Mesenchymal stem cell (in vitro differentiated cells and primary cell): ENCODE measurements around the gene SFRP5.

ENCODE experiments used
- DNase-seq: peaks from one replicate; pipeline ENCODE4 v3.0.0-alpha.2; 2013
- H2AFZ ChIP-seq: one replicate; pipeline ENCODE4 v1.6.1; 2013; ENCODE audit warnings: low read depth, mild to moderate bottlenecking, control low read depth, inconsistent platforms, low read length, moderate library complexity
- H2AK5ac ChIP-seq: 2 replicates; pipeline ENCODE4 v1.6.1; 2013; ENCODE audit warnings: low read length, moderate library complexity, mild to moderate bottlenecking, inconsistent platforms; ENCODE audit not compliant: severe bottlenecking
- H2BK120ac ChIP-seq: one replicate; pipeline ENCODE4 v1.6.1; 2013; ENCODE audit warnings: low read depth, mild to moderate bottlenecking, inconsistent platforms, low read length, moderate library complexity
- H2BK12ac ChIP-seq, 2 experiments: one replicate each; pipeline ENCODE4 v1.6.1; 2013; ENCODE audit warnings: inconsistent platforms in 2 of 2, low read length in 2 of 2, mild to moderate bottlenecking in 2 of 2, moderate library complexity in 2 of 2, control low read depth in 1 of 2
- H2BK15ac ChIP-seq: one replicate; pipeline ENCODE4 v1.6.1; 2013; ENCODE audit warnings: mild to moderate bottlenecking, low read depth, inconsistent platforms; ENCODE audit not compliant: poor library complexity, severe bottlenecking
- H2BK5ac ChIP-seq: 2 replicates; pipeline ENCODE4 v1.6.1; 2013; ENCODE audit warnings: low read depth, mild to moderate bottlenecking, low read length, control low read depth, inconsistent platforms; ENCODE audit not compliant: poor library complexity, severe bottlenecking
- H3K14ac ChIP-seq, 2 experiments: one replicate each; pipeline ENCODE4 v1.6.1; 2013; ENCODE audit warnings: inconsistent platforms in 2 of 2, low read length in 2 of 2, control low read depth in 1 of 2, mild to moderate bottlenecking in 1 of 2, moderate library complexity in 1 of 2
- H3K18ac ChIP-seq, 2 experiments: one replicate each; pipeline ENCODE4 v1.6.1; 2013; ENCODE audit warnings: inconsistent platforms in 2 of 2, low read length in 2 of 2, control low read depth in 1 of 2, low read depth in 1 of 2, mild to moderate bottlenecking in 1 of 2
- H3K23ac ChIP-seq, 2 experiments: one replicate each; pipeline ENCODE4 v1.6.1; 2013; ENCODE audit warnings: inconsistent platforms in 2 of 2, low read length in 2 of 2, mild to moderate bottlenecking in 2 of 2, moderate library complexity in 2 of 2, control low read depth in 1 of 2
- H3K27ac ChIP-seq: 2 replicates; pipeline ENCODE4 v1.5.1; 2013; ENCODE audit warnings: mild to moderate bottlenecking, moderate library complexity, low read length, control low read depth, inconsistent platforms; ENCODE audit not compliant: poor library complexity, severe bottlenecking
- H3K27me3 ChIP-seq, 2 experiments: 2 replicates each; pipeline versions ENCODE4 v1.6.1 to v1.7.0; 2013; ENCODE audit warnings: low read length in 2 of 2, mild to moderate bottlenecking in 2 of 2, moderate library complexity in 2 of 2, control low read depth in 1 of 2, inconsistent platforms in 1 of 2; ENCODE audit not compliant: control insufficient read depth in 1 of 2, insufficient read depth in 1 of 2
- H3K36me3 ChIP-seq, 2 experiments: 2 replicates each; pipeline versions ENCODE4 v1.6.1 to v1.7.0; 2013; ENCODE audit warnings: low read length in 2 of 2, control low read depth in 1 of 2, inconsistent platforms in 1 of 2, low read depth in 1 of 2, mild to moderate bottlenecking in 1 of 2; ENCODE audit not compliant: insufficient read depth in 2 of 2, control insufficient read depth in 1 of 2
- H3K4ac ChIP-seq, 2 experiments: one replicate each; pipeline ENCODE4 v1.6.1; 2013; ENCODE audit warnings: inconsistent platforms in 2 of 2, low read length in 2 of 2, mild to moderate bottlenecking in 2 of 2, moderate library complexity in 2 of 2, control low read depth in 1 of 2, low read depth in 1 of 2
- H3K4me1 ChIP-seq: 2 replicates; pipeline ENCODE4 v1.6.1; 2013; ENCODE audit warnings: low read depth, low read length, control low read depth; ENCODE audit not compliant: control insufficient read depth, insufficient read depth
- H3K4me2 ChIP-seq: 2 replicates; pipeline ENCODE4 v1.6.1; 2013; ENCODE audit warnings: low read length, mild to moderate bottlenecking, inconsistent platforms; ENCODE audit not compliant: poor library complexity, severe bottlenecking
- H3K4me3 ChIP-seq, 2 experiments: 2 replicates each; pipeline versions ENCODE4 v1.5.1 to v1.7.0; 2013; ENCODE audit warnings: low read length in 2 of 2, mild to moderate bottlenecking in 2 of 2, control low read depth in 1 of 2, low read depth in 1 of 2; ENCODE audit not compliant: insufficient read depth in 1 of 2
- H3K79me1 ChIP-seq: replicated peaks from 2 replicates; pipeline ENCODE4 v1.6.1; 2013; ENCODE audit warnings: mild to moderate bottlenecking, control low read depth, low read length, inconsistent platforms; ENCODE audit not compliant: poor library complexity, severe bottlenecking
- H3K9ac ChIP-seq: 2 replicates; pipeline ENCODE4 v1.7.0; 2013; ENCODE audit warnings: mild to moderate bottlenecking, low read length, moderate library complexity
- H3K9me3 ChIP-seq: 2 replicates; pipeline ENCODE4 v1.7.0; 2013; ENCODE audit warnings: mild to moderate bottlenecking, low read length; ENCODE audit not compliant: control insufficient read depth
- H4K8ac ChIP-seq: one replicate; pipeline ENCODE4 v1.6.1; 2013; ENCODE audit warnings: inconsistent platforms, mild to moderate bottlenecking, low read length, moderate library complexity
- H4K91ac ChIP-seq: one replicate; pipeline ENCODE4 v1.6.1; 2013; ENCODE audit warnings: mild to moderate bottlenecking, low read length, inconsistent platforms
- WGBS: methylation state at CpG from one replicate; pipeline ENCODE4 v1.1.7; 2013; ENCODE audit warnings: mixed read lengths; 5-methylcytosine and 5-hydroxymethylcytosine counted together

Gene SFRP5

GRCh38 chr10:97816609-97817008 lies 44.8 kb upstream of the SFRP5 start:
- Histone ChIP-seq H3K27ac (no peak overlapping the region), H3K9me3 (no peaks in the 10 kb centered on the region), H3K36me3 (no peaks in the 10 kb centered on the region), H4K91ac (no peak overlapping the region), H3K9ac (no peak overlapping the region), H3K14ac (no peak overlapping the region), H2AK5ac (no peak overlapping the region), H3K23ac (no peak overlapping the region), H3K79me1 (no peaks in the 10 kb centered on the region), H3K4me3 (no peak overlapping the region), H2BK5ac (no peak overlapping the region), H3K27me3 (peaks cover 29 to 64% of the 10 kb centered on the region in 2 experiments), H4K8ac (no peak overlapping the region), H2BK120ac (no peak overlapping the region), H2BK12ac (no peak overlapping the region), H3K4me1 (peaks cover 7% of the 10 kb centered on the region), H3K4ac (no peak overlapping the region), H3K4me2 (no peak overlapping the region), H2BK15ac (no peak overlapping the region), H3K18ac (no peak overlapping the region), H2AFZ (no peak overlapping the region)
- no peak for DNase-seq
- WGBS: 70% methylated on average over 2 of the region's 4 CpGs

DNA sequence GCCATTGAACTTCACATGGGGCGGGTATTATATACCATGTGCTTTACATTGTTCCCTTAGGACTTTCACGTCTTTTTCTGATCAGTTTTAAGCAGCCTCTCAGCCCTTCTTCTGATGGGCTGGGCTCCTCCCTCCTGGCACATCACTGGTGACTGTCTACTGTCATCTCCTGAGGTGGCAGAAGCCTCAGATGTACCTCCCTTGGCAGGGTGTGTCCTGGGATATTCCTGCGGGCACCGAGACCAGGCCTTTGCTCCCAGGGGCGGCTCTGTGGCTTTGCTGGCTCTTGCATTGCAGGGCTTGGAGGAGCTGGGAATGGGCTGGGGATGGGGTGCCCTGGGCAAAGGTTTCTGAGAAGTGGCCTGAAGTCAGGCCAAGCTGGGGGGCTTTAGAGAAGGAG lies 43.2 kb upstream of the SFRP5 start:
- Histone ChIP-seq H3K27me3 (peaks cover 29 to 78% of the 10 kb centered on the region in 2 experiments), H4K91ac (no peak overlapping the region), H2BK12ac (no peak overlapping the region), H4K8ac (no peak overlapping the region), H3K4ac (no peak overlapping the region), H3K27ac (no peak overlapping the region), H3K4me2 (no peak overlapping the region), H3K14ac (no peak overlapping the region), H3K36me3 (no peaks in the 10 kb centered on the region), H2BK5ac (no peak overlapping the region), H3K23ac (no peak overlapping the region), H2BK15ac (no peak overlapping the region), H2AK5ac (no peak overlapping the region), H3K9ac (no peak overlapping the region), H3K9me3 (no peaks in the 10 kb centered on the region), H3K4me1 (peaks cover 5% of the 10 kb centered on the region), H3K18ac (no peak overlapping the region), H2BK120ac (no peak overlapping the region), H3K4me3 (no peak overlapping the region), H2AFZ (no peak overlapping the region), H3K79me1 (no peaks in the 10 kb centered on the region)
- DNase-seq: no peak
- WGBS: 85% methylated on average over 5 of the region's 5 CpGs

DNA sequence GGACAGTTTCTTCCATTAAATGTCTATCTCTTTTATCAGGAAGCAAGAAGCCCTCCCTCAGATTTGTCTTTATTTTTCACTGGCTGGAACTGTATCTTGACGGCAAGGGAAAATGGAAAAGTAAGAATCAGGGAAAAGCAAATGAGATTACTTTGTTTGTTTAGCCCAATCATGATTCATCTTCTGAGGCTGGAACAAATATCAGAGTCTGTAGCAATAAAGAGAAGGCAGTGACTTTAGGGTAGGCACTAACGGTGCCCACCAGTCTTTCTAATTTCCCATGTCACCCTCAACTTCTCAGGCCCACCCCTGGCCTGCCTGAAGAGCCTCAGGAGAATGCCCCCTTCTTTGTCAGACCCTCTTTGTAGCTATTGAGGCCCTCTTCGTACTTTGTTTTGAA lies 41.5 kb upstream of the SFRP5 start:
- Histone ChIP-seq H3K4ac (no peak overlapping the region), H3K79me1 (no peaks in the 10 kb centered on the region), H3K4me2 (no peak overlapping the region), H3K23ac (no peak overlapping the region), H4K8ac (no peak overlapping the region), H3K36me3 (no peaks in the 10 kb centered on the region), H3K18ac (no peak overlapping the region), H3K27ac (no peak overlapping the region), H2BK5ac (no peak overlapping the region), H2BK15ac (no peak overlapping the region), H3K27me3 (peaks cover 28 to 70% of the 10 kb centered on the region in 2 experiments), H2AK5ac (no peak overlapping the region), H2BK120ac (no peak overlapping the region), H2AFZ (no peak overlapping the region), H3K4me1 (peaks cover 5% of the 10 kb centered on the region), H3K4me3 (no peak overlapping the region), H3K9me3 (no peaks in the 10 kb centered on the region), H3K14ac (no peak overlapping the region), H3K9ac (no peak overlapping the region), H2BK12ac (no peak overlapping the region), H4K91ac (no peak overlapping the region)
- 79% methylated on average over 3 of the region's 3 CpGs for whole genome bisulfite sequencing
- DNase-seq: no peak

DNA sequence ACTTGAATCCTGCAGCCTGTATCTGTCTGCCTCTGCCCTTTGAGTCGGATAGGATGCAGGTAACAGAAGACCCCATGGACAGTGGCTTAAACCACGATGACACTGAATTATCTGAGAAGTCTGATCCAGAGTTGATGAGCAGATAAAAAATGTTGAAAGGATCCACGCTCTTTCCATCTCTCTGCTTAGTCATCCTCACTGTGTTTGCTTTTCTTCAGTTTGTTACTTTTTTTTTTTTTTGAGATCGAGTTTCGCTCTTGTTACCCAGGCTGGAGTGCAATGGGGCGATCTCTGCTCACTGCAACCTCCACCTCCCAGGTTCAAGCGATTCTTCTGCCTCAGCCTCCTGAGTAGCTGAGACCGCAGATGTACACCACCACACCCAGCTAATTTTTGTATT lies 40.9 kb upstream of the SFRP5 start:
- H3K14ac ChIP-seq: no peak overlapping the region
- H2AK5ac ChIP-seq: no peak overlapping the region
- no peak overlapping the region for H3K27ac ChIP-seq
- no peak overlapping the region for H3K4me2 ChIP-seq
- no peak overlapping the region for H3K18ac ChIP-seq
- H4K8ac ChIP-seq: no peak overlapping the region
- no peak overlapping the region for H3K23ac ChIP-seq
- no peaks in the 10 kb centered on the region for H3K9me3 ChIP-seq
- no peak overlapping the region for H2BK15ac ChIP-seq
- H3K4me1 ChIP-seq: peaks cover 5% of the 10 kb centered on the region
- no peaks in the 10 kb centered on the region for H3K79me1 ChIP-seq
- no peak overlapping the region for H2BK120ac ChIP-seq
- no peak overlapping the region for H3K9ac ChIP-seq
- H3K4ac ChIP-seq: no peak overlapping the region
- H2BK12ac ChIP-seq: no peak overlapping the region
- H3K27me3 ChIP-seq: peaks cover 25 to 69% of the 10 kb centered on the region in 2 experiments
- no peak overlapping the region for H3K4me3 ChIP-seq
- H2BK5ac ChIP-seq: no peak overlapping the region
- H2AFZ ChIP-seq: no peak overlapping the region
- DNase-seq: no peak
- WGBS: 67% methylated on average over 7 of the region's 8 CpGs
- H4K91ac ChIP-seq: no peak overlapping the region
- no peaks in the 10 kb centered on the region for H3K36me3 ChIP-seq
